OCI-LY1 (cell line): ENCODE data around the gene TRIM63.

Source experiments
- H2AFZ ChIP-seq: fragments of 200-600 bp; sonication (generic), shearing (Covaris generic); 2 replicates; pipeline ENCODE4 v1.6.0; 2014; ENCODE audit warnings: antibody characterized with exemption, mild to moderate bottlenecking, low read length
- H3F3A ChIP-seq: fragments of 200-600 bp; sonication (generic), shearing (Covaris generic); 2 replicates; pipeline ENCODE4 v1.6.0; 2014; ENCODE audit warnings: mild to moderate bottlenecking, antibody characterized with exemption, low read length, moderate library complexity; ENCODE audit not compliant: insufficient read depth
- H3K27ac ChIP-seq: fragments of 200-600 bp; sonication (generic); 2 replicates; pipeline ENCODE4 v1.5.1; 2014; ENCODE audit warnings: low read length, mixed run types, mild to moderate bottlenecking, low read depth; ENCODE audit not compliant: poor library complexity, severe bottlenecking
- H3K27me3 ChIP-seq: fragments of 200-600 bp; sonication (generic); 2 replicates; pipeline ENCODE4 v1.6.0; 2014; ENCODE audit warnings: antibody characterized with exemption, mild to moderate bottlenecking, low read length, moderate library complexity; ENCODE audit not compliant: insufficient read depth
- H3K36me3 ChIP-seq: fragments of 200-600 bp; sonication (generic); 2 replicates; pipeline ENCODE4 v1.6.1; 2014; ENCODE audit warnings: mild to moderate bottlenecking, antibody characterized with exemption, low read length, moderate library complexity, mixed read lengths; ENCODE audit not compliant: insufficient read depth
- H3K4me1 ChIP-seq: fragments of 200-600 bp; sonication (generic); 2 replicates; pipeline ENCODE4 v1.5.1; 2014; ENCODE audit warnings: mild to moderate bottlenecking, low read length, moderate library complexity; ENCODE audit not compliant: insufficient read depth, severe bottlenecking
- H3K4me2 ChIP-seq: fragments of 200-600 bp; sonication (generic), shearing (Covaris generic); 2 replicates; pipeline ENCODE4 v1.6.1; 2014; ENCODE audit warnings: low read length
- H3K4me3 ChIP-seq: fragments of 200-600 bp; sonication (generic); 2 replicates; pipeline ENCODE4 v1.5.1; 2014; ENCODE audit warnings: low read length, low read depth, mild to moderate bottlenecking, mixed read lengths; ENCODE audit not compliant: poor library complexity, severe bottlenecking
- H3K79me2 ChIP-seq: fragments of 200-600 bp; shearing (Covaris generic); 2 replicates; pipeline ENCODE4 v1.6.1; 2016; ENCODE audit warnings: mixed run types, low read length, mixed read lengths; ENCODE audit not compliant: insufficient read depth
- H3K9ac ChIP-seq: fragments of 200-600 bp; sonication (generic), shearing (Covaris generic); 2 replicates; pipeline ENCODE4 v1.6.1; 2014; ENCODE audit warnings: mild to moderate bottlenecking, low read length, mixed read lengths
- H3K9me2 ChIP-seq: fragments of 200-600 bp; sonication (generic), shearing (Covaris generic); 2 replicates; pipeline ENCODE4 v1.6.1; 2014; ENCODE audit warnings: low read depth, mild to moderate bottlenecking, low read length, mixed read lengths
- H3K9me3 ChIP-seq: fragments of 200-600 bp; shearing (Covaris generic); 2 replicates; pipeline ENCODE4 v1.6.1; 2014; ENCODE audit warnings: low read length, mixed read lengths
- H4K20me1 ChIP-seq: fragments of 200-600 bp; sonication (generic), shearing (Covaris generic); 2 replicates; pipeline ENCODE4 v1.6.0; 2016; ENCODE audit warnings: mild to moderate bottlenecking, low read length; ENCODE audit not compliant: insufficient read depth
- EZH2 ChIP-seq: fragments of 200-600 bp; sonication (generic), shearing (Covaris generic); IDR thresholded peaks from 2 replicates; pipeline ENCODE4 v1.8.0; 2017; ENCODE audit warnings: borderline replicate concordance, mixed run types, mild to moderate bottlenecking, antibody characterized with exemption, low read length, moderate library complexity, mixed read lengths
- TF ChIP-seq, protein P1 (sequence below): fragments of 200-600 bp; sonication (generic), shearing (Covaris generic); IDR thresholded peaks from 2 replicates; pipeline ENCODE4 v1.5.1; 2017; ENCODE audit warnings: mild to moderate bottlenecking, antibody characterized with exemption, low read length, moderate library complexity, mixed read lengths

Gene TRIM63

DNA sequence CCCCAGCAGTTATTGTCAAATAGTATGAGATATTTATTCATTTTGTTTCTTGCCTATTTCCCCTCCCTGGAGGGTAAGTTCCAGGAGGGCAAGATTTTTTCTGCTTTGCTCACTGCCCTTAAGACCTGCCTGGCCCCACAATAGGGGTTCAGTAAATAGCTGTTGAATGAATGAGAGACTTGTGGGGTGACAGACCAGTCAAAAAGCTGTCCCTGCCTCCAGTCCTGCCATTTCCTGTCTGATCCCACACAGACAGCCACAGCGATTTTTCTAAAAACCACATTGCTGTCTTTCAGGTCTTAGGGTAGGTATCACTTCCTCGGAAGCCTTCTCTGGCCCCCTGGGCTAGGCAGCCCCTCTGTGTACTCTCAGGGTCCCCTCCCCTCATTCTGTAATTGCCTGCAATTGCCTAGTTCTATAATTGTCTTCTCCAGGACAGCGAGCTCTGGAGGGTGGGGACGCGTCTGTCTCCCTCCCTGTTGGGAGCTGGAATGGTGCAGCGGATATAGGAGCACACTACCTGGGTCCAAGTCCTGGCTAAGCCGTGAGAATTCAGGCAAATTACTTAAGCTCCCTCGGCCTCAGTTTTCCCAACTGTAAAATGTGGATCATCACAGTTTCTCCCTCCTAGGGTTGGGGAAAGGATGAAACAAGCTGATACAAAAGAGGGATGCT is 47.7 kb downstream of the TRIM63 start:
- H4K20me1 ChIP-seq, result no peaks in the 10 kb centered on the region
- no peaks in the 10 kb centered on the region for H3K79me2 ChIP-seq
- H3K9ac ChIP-seq, result no peak overlapping the region
- H3K27me3 ChIP-seq, result 0 out of 2 replicates have a peak, but pooled peaks cover 14% of the 10 kb centered on the region
- no peak overlapping the region for H3K4me2 ChIP-seq
- H3K4me3 ChIP-seq, result no peak overlapping the region
- no peaks in the 10 kb centered on the region for H3K9me3 ChIP-seq
- H3K9me2 ChIP-seq, result no peaks in the 10 kb centered on the region
- no peaks in the 10 kb centered on the region for H3K4me1 ChIP-seq
- no peak overlapping the region for H2AFZ ChIP-seq
- H3K27ac ChIP-seq, result no peak overlapping the region
- no peaks in the 10 kb centered on the region for H3F3A ChIP-seq
- H3K36me3 ChIP-seq, result no peaks in the 10 kb centered on the region
- TF ChIP-seq, protein P1, sequence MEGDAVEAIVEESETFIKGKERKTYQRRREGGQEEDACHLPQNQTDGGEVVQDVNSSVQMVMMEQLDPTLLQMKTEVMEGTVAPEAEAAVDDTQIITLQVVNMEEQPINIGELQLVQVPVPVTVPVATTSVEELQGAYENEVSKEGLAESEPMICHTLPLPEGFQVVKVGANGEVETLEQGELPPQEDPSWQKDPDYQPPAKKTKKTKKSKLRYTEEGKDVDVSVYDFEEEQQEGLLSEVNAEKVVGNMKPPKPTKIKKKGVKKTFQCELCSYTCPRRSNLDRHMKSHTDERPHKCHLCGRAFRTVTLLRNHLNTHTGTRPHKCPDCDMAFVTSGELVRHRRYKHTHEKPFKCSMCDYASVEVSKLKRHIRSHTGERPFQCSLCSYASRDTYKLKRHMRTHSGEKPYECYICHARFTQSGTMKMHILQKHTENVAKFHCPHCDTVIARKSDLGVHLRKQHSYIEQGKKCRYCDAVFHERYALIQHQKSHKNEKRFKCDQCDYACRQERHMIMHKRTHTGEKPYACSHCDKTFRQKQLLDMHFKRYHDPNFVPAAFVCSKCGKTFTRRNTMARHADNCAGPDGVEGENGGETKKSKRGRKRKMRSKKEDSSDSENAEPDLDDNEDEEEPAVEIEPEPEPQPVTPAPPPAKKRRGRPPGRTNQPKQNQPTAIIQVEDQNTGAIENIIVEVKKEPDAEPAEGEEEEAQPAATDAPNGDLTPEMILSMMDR, result no peak
- no peak for TF ChIP-seq EZH2

DNA sequence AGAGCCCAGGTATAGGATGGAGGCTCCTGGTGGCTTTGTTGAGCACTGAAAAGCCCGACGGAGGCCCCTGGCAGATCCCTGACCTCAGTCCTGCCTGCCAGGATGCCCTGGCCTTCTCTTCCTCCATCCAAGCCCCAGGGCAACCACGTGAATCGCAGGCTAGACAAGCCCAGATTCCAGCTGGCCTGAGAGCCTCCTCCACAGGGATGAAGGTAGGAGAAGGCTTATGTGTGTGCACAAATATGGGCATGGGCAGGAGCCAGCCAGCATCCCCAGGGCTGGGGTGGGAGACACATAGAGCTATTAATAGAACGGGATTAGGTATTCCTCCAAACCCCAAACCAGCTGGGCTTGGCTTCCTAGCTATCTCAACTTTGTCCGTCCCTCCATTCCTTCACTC is 49.8 kb downstream of the TRIM63 start:
- Histone ChIP-seq H3K9ac (no peak overlapping the region), H3K9me2 (no peaks in the 10 kb centered on the region), H3K27ac (no peak overlapping the region), H3K4me2 (no peak overlapping the region), H3K4me3 (no peak overlapping the region), H4K20me1 (no peaks in the 10 kb centered on the region), H3K9me3 (no peaks in the 10 kb centered on the region), H3K27me3 (0 out of 2 replicates have a peak, but pooled peaks cover 5% of the 10 kb centered on the region), H3K79me2 (no peaks in the 10 kb centered on the region), H2AFZ (no peak overlapping the region), H3F3A (no peaks in the 10 kb centered on the region), H3K4me1 (no peaks in the 10 kb centered on the region), H3K36me3 (no peaks in the 10 kb centered on the region)
- TF ChIP-seq, protein P1, result no peak
- TF ChIP-seq EZH2, result no peak

DNA sequence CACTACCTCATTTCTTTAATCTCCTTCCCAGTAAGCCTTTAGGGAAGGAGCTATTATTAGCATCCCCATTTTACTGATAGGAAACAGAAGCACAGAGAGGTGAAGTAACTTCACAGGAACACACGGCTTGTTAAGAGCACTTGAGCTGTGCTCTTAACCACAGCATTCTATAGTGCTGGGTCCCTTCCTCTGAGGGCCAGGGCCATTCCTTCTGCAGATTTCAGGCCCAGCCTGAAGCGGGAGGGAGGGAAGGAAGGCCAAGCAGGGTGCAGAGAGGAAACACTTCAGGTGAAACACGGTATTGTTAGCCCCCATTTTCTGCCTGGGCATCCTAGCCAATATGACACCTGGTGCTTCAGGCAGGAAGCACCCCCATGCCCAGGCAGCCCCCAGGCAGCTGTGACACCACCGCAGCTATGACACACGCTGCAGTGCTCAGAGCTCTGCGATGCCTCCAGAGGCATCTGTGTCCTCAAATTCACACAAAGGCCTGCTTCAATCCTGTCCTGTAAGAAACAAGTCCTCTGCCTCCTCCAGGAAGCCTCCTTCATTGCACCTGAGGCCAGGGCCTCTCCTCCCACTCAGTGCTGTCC is 50.4 kb downstream of the TRIM63 start:
- Histone ChIP-seq H3F3A (no peaks in the 10 kb centered on the region), H3K79me2 (no peaks in the 10 kb centered on the region), H3K27ac (no peak overlapping the region), H3K4me1 (no peaks in the 10 kb centered on the region), H2AFZ (no peak overlapping the region), H3K9me2 (no peaks in the 10 kb centered on the region), H3K4me3 (no peak overlapping the region), H4K20me1 (no peaks in the 10 kb centered on the region), H3K4me2 (no peak overlapping the region), H3K36me3 (no peaks in the 10 kb centered on the region), H3K9ac (no peak overlapping the region), H3K9me3 (no peaks in the 10 kb centered on the region), H3K27me3 (0 out of 2 replicates have a peak, but pooled peaks cover 3% of the 10 kb centered on the region)
- TF ChIP-seq EZH2, result no peak
- TF ChIP-seq, protein P1, result no peak
